Measurements from ENCODE around the gene IRF2BP2. TPM values are rescaled to one million over a fixed set of nuclear protein-coding genes. Genes with fewer than 3 reads are reported as not detected.
A peak's percentile ranks its signal among the peaks of the same experiment; 100 is the strongest.

IRF2BP2 gene
- total and polyA plus RNA-seq, 10 of the 15 experiments (the other 5 are each of a cell fraction or from before 2014, with no cell fraction given), result 7.5 to 114 (median 52.3) TPM

DNA sequence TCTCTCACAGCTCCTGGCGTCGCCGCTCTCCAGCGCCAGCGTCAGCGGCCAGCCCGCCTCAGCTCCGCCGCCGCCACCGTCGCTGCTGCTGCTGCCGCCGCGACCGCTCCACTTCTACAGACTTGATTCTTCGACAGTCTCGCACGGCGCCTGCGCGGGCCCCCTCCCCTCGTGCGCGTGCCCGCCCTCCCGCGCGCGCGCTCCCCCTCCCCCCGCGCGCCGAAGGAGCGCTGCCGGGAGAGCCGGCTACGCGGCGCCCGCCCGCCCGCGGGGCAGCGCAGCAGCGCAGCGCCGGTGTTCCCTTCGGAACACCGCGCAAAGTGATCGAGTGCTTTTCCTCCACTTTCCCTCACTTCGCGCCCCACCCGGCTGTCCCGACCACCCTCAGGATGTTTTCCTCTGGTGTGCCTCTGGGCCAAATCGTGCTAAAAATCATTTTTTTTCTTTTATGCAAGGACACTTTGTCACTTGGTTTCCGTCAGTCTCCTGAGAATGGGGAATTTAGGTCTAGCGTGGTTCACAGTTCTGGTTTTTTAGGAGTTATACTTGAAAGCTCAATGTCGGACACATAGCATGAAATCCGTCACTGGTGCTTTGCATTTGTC is at the start of gene IRF2BP2 (continued):
- TF ChIP-seq, protein P1, sequence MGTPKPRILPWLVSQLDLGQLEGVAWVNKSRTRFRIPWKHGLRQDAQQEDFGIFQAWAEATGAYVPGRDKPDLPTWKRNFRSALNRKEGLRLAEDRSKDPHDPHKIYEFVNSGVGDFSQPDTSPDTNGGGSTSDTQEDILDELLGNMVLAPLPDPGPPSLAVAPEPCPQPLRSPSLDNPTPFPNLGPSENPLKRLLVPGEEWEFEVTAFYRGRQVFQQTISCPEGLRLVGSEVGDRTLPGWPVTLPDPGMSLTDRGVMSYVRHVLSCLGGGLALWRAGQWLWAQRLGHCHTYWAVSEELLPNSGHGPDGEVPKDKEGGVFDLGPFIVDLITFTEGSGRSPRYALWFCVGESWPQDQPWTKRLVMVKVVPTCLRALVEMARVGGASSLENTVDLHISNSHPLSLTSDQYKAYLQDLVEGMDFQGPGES (IDR thresholded peaks at IDR 0.05), result no peak
- TF ChIP-seq BHLHE40 (IDR thresholded peaks at IDR 0.05; ENCODE audit: borderline replicate concordance in 1 of 2, low read depth in 2 of 2, low read length in 1 of 2) (peak in 1 of 2 experiments; percentile 50; a peak in 3 of 4 replicates), SUPT20H (IDR thresholded peaks at IDR 0.05; ENCODE audit: borderline replicate concordance, control insufficient read depth, low read depth, low read length) (no peak), HCFC1 (IDR thresholded peaks at IDR 0.05; ENCODE audit: low read length) (no peak), TCF12 (IDR thresholded peaks at IDR 0.05; ENCODE audit: low read depth, low read length) (no peak; the same call in 1 of the 2 replicates), CHD4 (IDR thresholded peaks at IDR 0.05) (no peak), IKZF2 (IDR thresholded peaks at IDR 0.05) (peak in 1 of 2 experiments; percentile 89; a peak in 2 of 4 replicates), RBBP5 (conservative IDR thresholded peaks at IDR 0.05) (no peak), MEF2B (IDR thresholded peaks at IDR 0.05; ENCODE audit: partially characterized antibody, poor library complexity, severe bottlenecking) (peak; percentile 34), POLR2AphosphoS2 (IDR thresholded peaks at IDR 0.05; ENCODE audit: low read depth, low read length) (0 out of 2 replicates have a peak, but pooled peaks have one; percentile 6), MEF2A (IDR thresholded peaks at IDR 0.05; ENCODE audit: insufficient read depth, low read depth, low read length) (0 out of 2 replicates have a peak, but pooled peaks have one; percentile 49), RB1 (IDR thresholded peaks at IDR 0.05; ENCODE audit: borderline replicate concordance) (no peak; the same call in 1 of the 2 replicates), SRF (IDR thresholded peaks at IDR 0.05; ENCODE audit: low read depth in 2 of 2, low read length in 2 of 2) (0 out of 4 replicates have a peak, but pooled peaks of 1 of the 2 experiments have one; percentile 15), STAT1 (conservative IDR thresholded peaks at IDR 0.05) (no peak), SMC3 (IDR thresholded peaks at IDR 0.05; ENCODE audit: borderline replicate concordance, low read length) (peak; percentile 2; the same call in 1 of the 2 replicates), BACH1 (IDR thresholded peaks at IDR 0.05; ENCODE audit: borderline replicate concordance) (peak; percentile 93), RFX5 (IDR thresholded peaks at IDR 0.05; ENCODE audit: low read depth, low read length) (no peak), JUND (IDR thresholded peaks at IDR 0.05; ENCODE audit: low read depth, low read length) (no peak)
- TF ChIP-seq, protein P2, sequence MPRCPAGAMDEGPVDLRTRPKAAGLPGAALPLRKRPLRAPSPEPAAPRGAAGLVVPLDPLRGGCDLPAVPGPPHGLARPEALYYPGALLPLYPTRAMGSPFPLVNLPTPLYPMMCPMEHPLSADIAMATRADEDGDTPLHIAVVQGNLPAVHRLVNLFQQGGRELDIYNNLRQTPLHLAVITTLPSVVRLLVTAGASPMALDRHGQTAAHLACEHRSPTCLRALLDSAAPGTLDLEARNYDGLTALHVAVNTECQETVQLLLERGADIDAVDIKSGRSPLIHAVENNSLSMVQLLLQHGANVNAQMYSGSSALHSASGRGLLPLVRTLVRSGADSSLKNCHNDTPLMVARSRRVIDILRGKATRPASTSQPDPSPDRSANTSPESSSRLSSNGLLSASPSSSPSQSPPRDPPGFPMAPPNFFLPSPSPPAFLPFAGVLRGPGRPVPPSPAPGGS (IDR thresholded peaks at IDR 0.05; ENCODE audit: borderline replicate concordance, insufficient read depth, low read depth, low read length, poor library complexity, severe bottlenecking), result peak; percentile 52
- TF ChIP-seq, protein P3, sequence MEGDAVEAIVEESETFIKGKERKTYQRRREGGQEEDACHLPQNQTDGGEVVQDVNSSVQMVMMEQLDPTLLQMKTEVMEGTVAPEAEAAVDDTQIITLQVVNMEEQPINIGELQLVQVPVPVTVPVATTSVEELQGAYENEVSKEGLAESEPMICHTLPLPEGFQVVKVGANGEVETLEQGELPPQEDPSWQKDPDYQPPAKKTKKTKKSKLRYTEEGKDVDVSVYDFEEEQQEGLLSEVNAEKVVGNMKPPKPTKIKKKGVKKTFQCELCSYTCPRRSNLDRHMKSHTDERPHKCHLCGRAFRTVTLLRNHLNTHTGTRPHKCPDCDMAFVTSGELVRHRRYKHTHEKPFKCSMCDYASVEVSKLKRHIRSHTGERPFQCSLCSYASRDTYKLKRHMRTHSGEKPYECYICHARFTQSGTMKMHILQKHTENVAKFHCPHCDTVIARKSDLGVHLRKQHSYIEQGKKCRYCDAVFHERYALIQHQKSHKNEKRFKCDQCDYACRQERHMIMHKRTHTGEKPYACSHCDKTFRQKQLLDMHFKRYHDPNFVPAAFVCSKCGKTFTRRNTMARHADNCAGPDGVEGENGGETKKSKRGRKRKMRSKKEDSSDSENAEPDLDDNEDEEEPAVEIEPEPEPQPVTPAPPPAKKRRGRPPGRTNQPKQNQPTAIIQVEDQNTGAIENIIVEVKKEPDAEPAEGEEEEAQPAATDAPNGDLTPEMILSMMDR (IDR thresholded peaks at IDR 0.05 in 2 of 3, conservative IDR thresholded peaks at IDR 0.05 in 1 of 3; ENCODE audit: control insufficient read depth in 2 of 3, extremely low read depth in 1 of 3, insufficient read depth in 1 of 3, low read depth in 3 of 3, low read length in 3 of 3), result no peak
- TF ChIP-seq, protein P4, sequence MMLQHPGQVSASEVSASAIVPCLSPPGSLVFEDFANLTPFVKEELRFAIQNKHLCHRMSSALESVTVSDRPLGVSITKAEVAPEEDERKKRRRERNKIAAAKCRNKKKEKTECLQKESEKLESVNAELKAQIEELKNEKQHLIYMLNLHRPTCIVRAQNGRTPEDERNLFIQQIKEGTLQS (IDR thresholded peaks at IDR 0.05; ENCODE audit: borderline replicate concordance, extremely low read depth, low read depth, low read length), result no peak
- TF ChIP-seq, protein P5, sequence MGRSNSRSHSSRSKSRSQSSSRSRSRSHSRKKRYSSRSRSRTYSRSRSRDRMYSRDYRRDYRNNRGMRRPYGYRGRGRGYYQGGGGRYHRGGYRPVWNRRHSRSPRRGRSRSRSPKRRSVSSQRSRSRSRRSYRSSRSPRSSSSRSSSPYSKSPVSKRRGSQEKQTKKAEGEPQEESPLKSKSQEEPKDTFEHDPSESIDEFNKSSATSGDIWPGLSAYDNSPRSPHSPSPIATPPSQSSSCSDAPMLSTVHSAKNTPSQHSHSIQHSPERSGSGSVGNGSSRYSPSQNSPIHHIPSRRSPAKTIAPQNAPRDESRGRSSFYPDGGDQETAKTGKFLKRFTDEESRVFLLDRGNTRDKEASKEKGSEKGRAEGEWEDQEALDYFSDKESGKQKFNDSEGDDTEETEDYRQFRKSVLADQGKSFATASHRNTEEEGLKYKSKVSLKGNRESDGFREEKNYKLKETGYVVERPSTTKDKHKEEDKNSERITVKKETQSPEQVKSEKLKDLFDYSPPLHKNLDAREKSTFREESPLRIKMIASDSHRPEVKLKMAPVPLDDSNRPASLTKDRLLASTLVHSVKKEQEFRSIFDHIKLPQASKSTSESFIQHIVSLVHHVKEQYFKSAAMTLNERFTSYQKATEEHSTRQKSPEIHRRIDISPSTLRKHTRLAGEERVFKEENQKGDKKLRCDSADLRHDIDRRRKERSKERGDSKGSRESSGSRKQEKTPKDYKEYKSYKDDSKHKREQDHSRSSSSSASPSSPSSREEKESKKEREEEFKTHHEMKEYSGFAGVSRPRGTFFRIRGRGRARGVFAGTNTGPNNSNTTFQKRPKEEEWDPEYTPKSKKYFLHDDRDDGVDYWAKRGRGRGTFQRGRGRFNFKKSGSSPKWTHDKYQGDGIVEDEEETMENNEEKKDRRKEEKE (IDR thresholded peaks at IDR 0.05), result 0 out of 2 replicates have a peak, but pooled peaks have one; percentile 13
